ENCODE measurements around the gene PLCD1.
"Not testable (repeated sequence)": the region's sequence is repeated elsewhere in the genome, so short reads cannot be mapped to it uniquely, and the experiment has no call there.

The PLCD1 gene

GRCh38 chr3:37986479-37987314, 42.7 kb downstream of the PLCD1 start:
- no peak for DNase-seq (ENCODE audit: low spot score)

DNA sequence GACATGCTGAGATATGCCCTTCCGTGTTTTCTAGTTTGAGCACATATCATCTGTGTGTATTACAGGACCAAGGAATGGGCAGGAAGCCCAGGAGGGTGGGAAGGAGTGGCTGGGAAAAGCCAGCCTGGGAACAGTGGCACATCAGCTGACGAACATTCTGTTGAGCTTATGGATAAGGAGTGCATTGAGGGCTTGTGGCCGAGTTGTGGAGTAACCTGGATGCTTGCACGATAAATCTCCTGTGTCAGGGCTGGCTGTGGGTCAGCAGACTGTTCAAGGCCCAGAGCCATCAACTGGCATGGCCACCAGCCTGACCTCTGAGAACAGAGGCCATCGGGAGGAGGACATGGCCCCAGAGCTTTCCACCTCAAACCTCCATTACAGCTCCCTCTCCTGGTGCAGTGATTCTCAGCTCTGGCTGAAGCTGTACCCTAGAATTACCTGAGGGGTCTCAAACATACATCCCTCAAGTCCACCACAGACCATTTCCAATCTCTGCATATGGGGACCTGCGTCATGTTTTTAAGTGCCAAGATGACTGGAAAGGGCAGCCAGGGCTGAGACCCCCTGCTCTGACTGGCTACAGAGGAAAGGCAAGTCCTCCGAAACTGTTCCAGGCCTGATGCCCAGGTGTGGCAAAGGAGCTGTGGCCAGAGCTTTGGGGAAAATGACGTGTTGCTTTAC, 43.7 kb downstream of the PLCD1 start:
- DNase-seq (ENCODE audit: low spot score), result no peak

DNA sequence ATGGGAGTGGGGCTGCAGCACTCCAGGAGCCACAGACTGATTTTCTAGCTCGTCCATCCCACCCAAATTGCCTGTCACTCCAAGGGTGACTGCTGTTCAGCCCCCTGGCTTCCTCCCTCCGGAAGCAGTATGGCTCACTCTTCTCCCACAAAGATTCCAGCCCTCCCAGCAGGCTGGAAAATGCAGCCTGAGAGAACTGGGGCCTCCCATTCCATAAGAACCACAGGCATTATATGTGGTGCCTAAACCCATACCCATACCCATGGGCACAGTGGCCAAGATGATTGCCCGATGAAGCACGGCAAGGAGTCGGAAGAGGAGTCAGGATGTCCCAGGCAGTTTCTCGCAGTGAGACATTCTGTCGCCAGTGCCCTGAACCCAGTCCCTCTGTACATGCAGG, 44.8 kb downstream of the PLCD1 start:
- DNase-seq (ENCODE audit: low spot score), result no peak

- no peak for DNase-seq (ENCODE audit: low spot score)
Measured at GRCh38 chr3:37984051-37984450, 45.4 kb downstream of the PLCD1 start.

- no peak for DNase-seq (ENCODE audit: low spot score)
Measured at GRCh38 chr3:37982331-37982730, 47.1 kb downstream of the PLCD1 start.

- DNase-seq (ENCODE audit: low spot score), result no peak
Measured at GRCh38 chr3:37981348-37981664, 48.1 kb downstream of the PLCD1 start.

GRCh38 chr3:37980462-37981347, 48.7 kb downstream of the PLCD1 start:
- DNase-seq (ENCODE audit: low spot score), result no peak

- no peak for DNase-seq (ENCODE audit: low spot score)
Measured at GRCh38 chr3:37979541-37980461, 49.6 kb downstream of the PLCD1 start.

DNA sequence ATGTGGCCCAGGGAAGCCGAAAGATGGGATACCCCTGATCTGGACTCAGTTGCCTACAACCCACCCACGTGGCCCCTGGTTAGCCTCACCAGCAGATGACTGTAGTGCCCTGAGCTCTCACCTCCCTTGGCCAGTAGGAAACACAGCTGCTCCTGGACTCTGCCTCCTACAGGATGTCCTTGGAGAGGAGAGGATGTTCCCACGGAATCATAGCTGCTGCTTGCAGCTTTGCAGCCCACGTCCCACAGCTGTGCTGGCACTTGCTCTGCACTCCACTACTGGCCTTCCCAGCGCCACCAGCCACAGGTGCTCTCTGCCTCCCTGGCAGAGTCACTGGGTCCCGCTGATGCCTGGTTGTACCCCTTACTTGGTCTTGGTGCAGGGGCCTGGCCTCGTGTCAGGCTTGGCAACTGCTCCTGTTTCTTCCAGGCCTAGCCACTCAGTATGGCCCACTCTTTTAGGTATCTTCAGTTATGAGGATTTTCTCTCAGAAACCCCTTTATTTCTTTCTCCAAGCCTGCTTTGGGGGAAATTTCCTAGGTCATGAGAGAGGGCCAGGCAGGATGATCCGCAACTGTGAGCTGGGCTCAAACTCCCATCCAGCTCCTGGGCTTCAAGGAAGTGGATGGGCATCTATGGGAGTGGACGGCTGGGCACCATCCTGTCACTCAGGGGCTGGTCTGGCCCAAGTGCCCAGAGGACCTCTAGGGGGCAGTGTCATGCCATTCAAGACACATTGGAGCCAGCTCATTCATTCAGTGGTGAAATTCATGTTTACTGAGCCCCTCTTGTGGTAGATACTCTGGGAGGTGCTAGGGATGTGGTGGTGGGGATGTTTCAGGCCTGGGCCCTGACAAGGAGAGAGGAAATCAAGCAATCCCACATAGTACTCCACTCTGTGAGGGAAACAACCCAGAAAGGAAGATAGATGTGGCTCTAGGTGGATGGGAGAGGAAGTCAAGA, 55.0 kb downstream of the PLCD1 start:
- DNase-seq (ENCODE audit: low spot score), result peak; percentile 69

DNA sequence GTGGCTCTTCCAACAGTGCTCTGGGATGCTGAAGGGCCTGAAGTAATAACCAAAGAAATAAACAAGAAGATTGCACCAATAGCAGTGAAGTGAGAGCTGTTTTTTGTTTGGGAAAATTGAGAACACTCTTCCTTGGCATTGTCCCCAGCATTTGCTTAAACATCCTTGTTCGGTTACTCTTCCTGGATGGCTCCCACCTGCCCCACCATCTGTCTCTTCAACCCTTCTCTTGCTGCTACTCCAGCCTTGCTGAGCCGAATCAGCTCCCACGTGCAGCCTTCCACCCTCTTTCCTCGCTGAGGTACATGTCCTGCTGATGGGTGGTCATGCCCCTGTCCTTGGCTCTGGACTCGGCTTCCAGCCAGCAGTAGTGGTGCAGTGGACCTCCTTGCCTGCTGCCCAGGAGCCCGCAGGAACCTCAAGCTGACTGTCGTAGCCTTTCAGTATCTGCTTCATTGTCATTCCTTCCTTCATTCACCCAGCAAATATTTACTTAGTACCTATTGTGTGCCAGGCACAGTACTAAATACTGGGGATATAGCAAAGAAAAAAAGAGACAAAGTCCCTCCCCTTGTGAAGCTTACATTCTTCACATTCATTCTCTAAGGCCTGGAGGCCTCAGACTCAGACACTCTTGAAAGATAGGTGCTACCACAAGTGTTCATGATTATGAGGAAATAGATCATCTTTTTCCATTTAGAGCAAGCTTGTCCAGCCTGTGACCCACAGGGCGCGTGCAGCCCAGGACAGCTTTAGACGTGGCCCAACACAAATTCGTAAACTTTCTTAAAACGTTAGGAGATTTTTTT, 56.0 kb downstream of the PLCD1 start:
- DNase-seq (ENCODE audit: low spot score), result no peak

- not testable (repeated sequence) for DNase-seq (ENCODE audit: low spot score)
Measured at GRCh38 chr3:37972056-37972455, 57.4 kb downstream of the PLCD1 start.

DNA sequence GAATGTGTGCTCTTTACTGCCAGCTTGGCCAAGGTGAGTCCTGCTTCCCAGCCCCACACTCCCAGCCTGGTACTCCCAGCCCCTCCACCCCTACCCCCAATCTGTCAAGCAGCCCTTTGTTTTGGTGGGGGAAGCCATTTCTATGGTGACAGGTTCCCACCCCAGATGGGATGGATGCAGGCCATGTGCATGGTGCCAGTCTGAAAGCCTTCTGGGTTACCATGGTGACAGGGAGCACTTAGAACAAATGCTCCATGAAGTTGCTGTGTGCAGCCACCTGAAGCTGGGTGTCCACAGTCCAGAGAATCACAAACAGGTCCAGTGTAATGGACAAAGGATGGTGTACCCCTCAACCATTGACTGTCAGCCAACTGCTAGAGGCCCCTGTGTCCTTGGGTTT, 58.0 kb downstream of the PLCD1 start:
- DNase-seq (ENCODE audit: low spot score), result no peak

DNA sequence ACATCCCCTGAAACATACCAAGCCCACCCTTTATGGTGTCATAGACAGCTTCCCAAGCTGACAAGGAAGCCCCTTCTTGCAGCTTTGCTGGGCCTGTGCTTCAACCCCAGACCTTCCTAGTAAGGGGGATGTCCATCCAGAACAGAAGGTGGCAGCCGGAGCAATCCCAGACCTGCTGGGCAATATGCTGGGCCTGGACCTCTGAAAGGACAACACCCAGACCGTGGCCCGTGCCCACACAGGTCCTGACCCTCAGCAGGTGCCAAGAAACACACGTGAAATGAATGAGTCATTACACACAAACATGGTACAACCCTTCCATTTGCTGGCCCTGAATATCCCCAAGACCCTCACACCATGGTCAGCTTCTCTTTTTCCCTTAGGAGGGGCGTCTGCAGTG, 58.6 kb downstream of the PLCD1 start:
- no peak for DNase-seq (ENCODE audit: low spot score)

- DNase-seq (ENCODE audit: low spot score), result no peak
Measured at GRCh38 chr3:37969596-37970100, 59.8 kb downstream of the PLCD1 start.

DNA sequence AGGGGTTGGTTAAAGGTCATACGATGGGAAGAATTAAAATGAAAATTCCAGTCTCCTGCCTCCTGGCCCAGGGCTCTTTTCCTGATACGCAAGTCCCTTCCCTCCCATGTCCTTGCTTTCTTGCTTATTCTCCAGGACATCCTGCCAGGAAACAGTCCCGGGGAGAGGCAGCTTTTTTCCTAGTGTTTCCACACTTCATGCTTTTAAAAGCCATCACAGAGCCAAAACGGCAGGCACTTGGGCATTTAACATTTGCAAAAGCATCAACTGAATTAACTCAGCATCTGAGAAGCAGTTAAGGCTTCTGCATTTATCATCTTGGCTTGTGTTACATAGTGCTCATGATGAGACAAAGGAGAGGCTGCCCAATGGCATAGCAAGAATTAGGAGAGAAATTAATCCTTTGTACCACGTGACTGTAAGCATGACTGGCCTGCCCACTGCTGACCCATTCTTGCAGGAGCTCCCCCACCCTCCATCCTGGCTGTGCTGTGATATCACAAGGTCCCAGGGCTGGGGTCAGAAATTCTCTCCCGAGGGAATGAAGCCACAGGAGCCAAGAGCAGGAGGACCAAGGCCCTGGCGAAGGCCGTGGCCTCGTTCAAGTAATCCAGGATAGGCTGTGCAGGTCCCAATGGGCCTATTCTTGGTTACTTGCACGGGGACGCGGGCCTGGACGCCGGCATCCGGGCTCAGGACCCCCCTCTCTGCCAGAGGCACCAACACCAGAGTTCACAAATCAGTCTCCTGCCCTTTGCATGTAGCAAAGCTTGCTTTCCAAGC, 60.4 kb downstream of the PLCD1 start:
- no peak for DNase-seq (ENCODE audit: low spot score)

DNA sequence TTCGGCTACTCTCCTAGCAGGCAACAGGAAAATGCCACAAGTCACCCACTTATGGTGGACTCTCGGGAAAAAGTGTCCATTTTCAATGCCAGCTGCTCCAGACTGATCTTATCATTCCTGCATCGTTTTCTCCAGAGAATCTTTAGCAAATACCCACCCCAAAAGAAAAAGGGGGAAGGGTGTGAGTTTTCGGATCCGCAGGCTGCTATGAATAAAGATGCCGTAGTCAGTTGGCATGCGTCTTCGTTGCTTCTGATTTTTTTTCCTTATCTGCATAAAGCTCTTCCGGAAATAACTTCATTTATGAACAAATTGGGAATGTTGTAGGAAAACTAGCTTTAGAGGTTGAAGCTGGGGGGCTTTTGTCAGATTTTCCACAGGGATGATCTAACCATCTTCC, 61.2 kb downstream of the PLCD1 start:
- no peak for DNase-seq (ENCODE audit: low spot score)

GRCh38 chr3:37967260-37967881, 62.1 kb downstream of the PLCD1 start:
- peak; percentile 50 for DNase-seq (ENCODE audit: low spot score)

GRCh38 chr3:37964716-37965115, 64.7 kb downstream of the PLCD1 start:
- DNase-seq (ENCODE audit: low spot score), result no peak
